Neuronal stem cell (in vitro differentiated cells): Measurements from ENCODE around the gene CACTIN.

ENCODE experiments used
- DNase-seq: peaks from one replicate; pipeline ENCODE4 v3.0.0-alpha.2; 2013; ENCODE audit warnings: low spot score
- H2AFZ ChIP-seq: one replicate; pipeline ENCODE4 v1.6.1; 2013; ENCODE audit warnings: mild to moderate bottlenecking, low read length, inconsistent platforms
- H2AK5ac ChIP-seq: 2 replicates; pipeline ENCODE4 v1.6.1; 2013; ENCODE audit warnings: low read depth, mild to moderate bottlenecking, inconsistent platforms, low read length, moderate library complexity, mixed read lengths
- H2BK120ac ChIP-seq: 2 replicates; pipeline ENCODE4 v1.6.1; 2013; ENCODE audit warnings: low read depth, mild to moderate bottlenecking, inconsistent platforms, low read length, moderate library complexity, mixed read lengths
- H2BK12ac ChIP-seq: one replicate; pipeline ENCODE4 v1.6.1; 2013; ENCODE audit warnings: low read length, inconsistent platforms
- H2BK15ac ChIP-seq: 2 replicates; pipeline ENCODE4 v1.6.1; 2013; ENCODE audit warnings: mild to moderate bottlenecking, low read length, inconsistent platforms, mixed read lengths
- H2BK5ac ChIP-seq: one replicate; pipeline ENCODE4 v1.6.1; 2013; ENCODE audit warnings: inconsistent platforms, mild to moderate bottlenecking, low read length, moderate library complexity
- H3K14ac ChIP-seq: one replicate; pipeline ENCODE4 v1.6.1; 2013; ENCODE audit warnings: low read length, inconsistent platforms
- H3K18ac ChIP-seq: 2 replicates; pipeline ENCODE4 v1.6.1; 2013; ENCODE audit warnings: low read length, inconsistent platforms
- H3K23ac ChIP-seq: 2 replicates; pipeline ENCODE4 v1.6.1; 2013; ENCODE audit warnings: low read depth, mild to moderate bottlenecking, mixed read lengths, low read length, inconsistent platforms; ENCODE audit not compliant: poor library complexity
- H3K27ac ChIP-seq: replicated peaks from 3 replicates; pipeline ENCODE4 v1.5.1; 2013; ENCODE audit warnings: low read length, inconsistent platforms
- H3K27me3 ChIP-seq, 3 experiments: 2 replicates each; pipeline ENCODE4 v1.6.1; 2013; ENCODE audit warnings: low read length in 3 of 3, mild to moderate bottlenecking in 2 of 3, inconsistent platforms in 1 of 3, low read depth in 1 of 3, mixed read lengths in 1 of 3, moderate library complexity in 1 of 3; ENCODE audit not compliant: control insufficient read depth in 3 of 3, insufficient read depth in 3 of 3
- H3K36me3 ChIP-seq, 2 donors: replicated peaks in 1 of 2; 2 replicates each; pipeline ENCODE4 v1.6.1; 2013; ENCODE audit warnings: low read length in 2 of 2; ENCODE audit not compliant: control insufficient read depth in 2 of 2, insufficient read depth in 2 of 2
- H3K4ac ChIP-seq: 2 replicates; pipeline ENCODE4 v1.6.1; 2013; ENCODE audit warnings: inconsistent platforms, mild to moderate bottlenecking, low read length, moderate library complexity
- H3K4me1 ChIP-seq, 2 donors: 1 replicate in 1 of 2; 2 replicates in 1 of 2; pipeline ENCODE4 v1.6.1; 2013; ENCODE audit warnings: low read length in 2 of 2, low read depth in 1 of 2; ENCODE audit not compliant: control insufficient read depth in 2 of 2, insufficient read depth in 1 of 2
- H3K4me2 ChIP-seq: one replicate; pipeline ENCODE4 v1.6.1; 2013; ENCODE audit warnings: mild to moderate bottlenecking, low read length, inconsistent platforms; ENCODE audit not compliant: insufficient read depth, poor library complexity, severe bottlenecking
- H3K4me3 ChIP-seq, 2 donors: 2 replicates each; pipeline ENCODE4 v1.5.1; 2013; ENCODE audit warnings: low read length in 2 of 2, mild to moderate bottlenecking in 2 of 2, inconsistent platforms in 1 of 2, moderate library complexity in 1 of 2
- H3K79me1 ChIP-seq: one replicate; pipeline ENCODE4 v1.6.1; 2013; ENCODE audit warnings: low read depth, mild to moderate bottlenecking, inconsistent platforms, low read length, moderate library complexity
- H3K9ac ChIP-seq: one replicate; pipeline ENCODE4 v1.6.1; 2013; ENCODE audit warnings: mild to moderate bottlenecking, low read depth, low read length, inconsistent platforms; ENCODE audit not compliant: poor library complexity
- H3K9me3 ChIP-seq, 2 donors: replicated peaks in 1 of 2; 2 replicates each; pipeline versions ENCODE3 to v1.6.1; 2013; ENCODE audit warnings: low read length in 2 of 2, mild to moderate bottlenecking in 2 of 2, inconsistent platforms in 1 of 2, low read depth in 1 of 2, mixed read lengths in 1 of 2, moderate library complexity in 1 of 2; ENCODE audit not compliant: control insufficient read depth in 2 of 2, insufficient read depth in 1 of 2
- H4K8ac ChIP-seq: one replicate; pipeline ENCODE4 v1.6.1; 2013; ENCODE audit warnings: low read depth, mild to moderate bottlenecking, inconsistent platforms, low read length, moderate library complexity
- H4K91ac ChIP-seq: one replicate; pipeline ENCODE4 v1.6.1; 2013; ENCODE audit warnings: low read length, low read depth, mild to moderate bottlenecking, inconsistent platforms; ENCODE audit not compliant: poor library complexity
- WGBS, 2 donors: extraction: QIAGEN DNeasy Blood & Tissue Kit; methylation state at CpG; one replicate each; pipeline ENCODE4 v1.1.7; 2013; ENCODE audit warnings: missing lambda C conversion rate in 2 of 2, mixed read lengths in 1 of 2; ENCODE audit not compliant: insufficient read length in 2 of 2, insufficient replicate concordance in 1 of 2; ENCODE audit errors: extremely low coverage in 2 of 2; 5-methylcytosine and 5-hydroxymethylcytosine counted together

The CACTIN gene

DNA sequence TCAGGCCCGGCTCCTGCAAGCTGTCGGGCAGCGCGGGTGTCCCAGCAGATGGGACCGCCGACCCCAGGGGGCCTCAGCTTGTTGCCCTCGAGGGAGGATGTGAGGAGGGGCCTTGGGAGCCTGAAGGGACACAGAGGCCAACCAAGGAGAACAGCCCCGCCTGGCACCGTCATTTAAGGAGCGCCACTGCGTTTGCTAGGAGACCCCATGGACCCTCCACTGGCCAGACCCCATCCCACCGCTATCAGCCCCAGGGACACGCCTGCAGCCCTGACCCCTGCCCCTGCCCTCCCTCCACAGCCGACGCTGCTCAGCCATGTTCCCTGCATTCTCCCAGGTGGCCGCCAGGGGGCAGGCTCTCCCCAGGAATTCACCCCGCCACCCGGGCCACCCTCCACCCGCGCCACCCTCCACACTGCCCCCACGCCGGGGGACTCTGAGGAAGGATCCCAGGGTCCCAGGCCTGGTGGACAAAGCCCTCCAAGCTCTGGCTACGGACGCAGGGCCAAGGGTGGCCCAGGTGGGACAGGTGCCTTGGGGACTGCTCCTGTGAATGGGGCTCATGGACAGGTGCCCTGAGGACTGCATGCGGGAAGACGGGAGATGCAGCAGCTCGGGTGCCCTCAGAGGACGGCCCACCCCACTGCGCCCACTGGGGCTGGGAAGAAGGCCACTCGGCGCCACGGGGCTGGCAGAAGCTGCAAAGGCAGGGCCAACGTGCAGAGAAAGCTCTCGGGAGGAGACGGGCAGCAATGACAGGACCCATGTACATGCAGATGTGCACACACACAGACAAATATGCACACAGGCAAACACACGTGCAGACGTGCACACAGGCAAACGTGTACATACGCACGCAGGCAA is 39.3 kb upstream of the CACTIN start:
- peaks cover 26% of the 10 kb centered on the region for H3K79me1 ChIP-seq
- H2AFZ ChIP-seq = no peak overlapping the region
- peak overlapping the region in 1 of 2 donors; percentile 41 for H3K4me3 ChIP-seq
- no peak overlapping the region for H3K4me2 ChIP-seq
- peak overlapping the region; percentile 77 for H3K9ac ChIP-seq
- WGBS, 2 donors = no CpG with 5 or more reads among the region's 40 CpGs
- DNase-seq = peak; percentile 53
- no peaks in the 10 kb centered on the region for H3K27me3 ChIP-seq
- peak overlapping the region; percentile 93 for H4K8ac ChIP-seq
- H3K36me3 ChIP-seq = peaks cover 39% of the 10 kb centered on the region in 2 donors
- H3K4ac ChIP-seq = peak overlapping the region; percentile 58
- H3K27ac ChIP-seq = no peak overlapping the region
- peak overlapping the region; percentile 29 for H2BK5ac ChIP-seq
- peaks cover 0 to 4% of the 10 kb centered on the region in 2 donors for H3K9me3 ChIP-seq
- no peak overlapping the region for H2BK15ac ChIP-seq
- peaks cover 23 to 26% of the 10 kb centered on the region in 2 donors for H3K4me1 ChIP-seq
- H3K18ac ChIP-seq = peak overlapping the region; percentile 86
- peak overlapping the region; percentile 82 for H3K14ac ChIP-seq
- no peak overlapping the region for H2BK120ac ChIP-seq
- peak overlapping the region; percentile 72 for H2AK5ac ChIP-seq
- H2BK12ac ChIP-seq = peak overlapping the region; percentile 99
- peak overlapping the region; percentile 72 for H4K91ac ChIP-seq
- H3K23ac ChIP-seq = peak overlapping the region; percentile 95

DNA sequence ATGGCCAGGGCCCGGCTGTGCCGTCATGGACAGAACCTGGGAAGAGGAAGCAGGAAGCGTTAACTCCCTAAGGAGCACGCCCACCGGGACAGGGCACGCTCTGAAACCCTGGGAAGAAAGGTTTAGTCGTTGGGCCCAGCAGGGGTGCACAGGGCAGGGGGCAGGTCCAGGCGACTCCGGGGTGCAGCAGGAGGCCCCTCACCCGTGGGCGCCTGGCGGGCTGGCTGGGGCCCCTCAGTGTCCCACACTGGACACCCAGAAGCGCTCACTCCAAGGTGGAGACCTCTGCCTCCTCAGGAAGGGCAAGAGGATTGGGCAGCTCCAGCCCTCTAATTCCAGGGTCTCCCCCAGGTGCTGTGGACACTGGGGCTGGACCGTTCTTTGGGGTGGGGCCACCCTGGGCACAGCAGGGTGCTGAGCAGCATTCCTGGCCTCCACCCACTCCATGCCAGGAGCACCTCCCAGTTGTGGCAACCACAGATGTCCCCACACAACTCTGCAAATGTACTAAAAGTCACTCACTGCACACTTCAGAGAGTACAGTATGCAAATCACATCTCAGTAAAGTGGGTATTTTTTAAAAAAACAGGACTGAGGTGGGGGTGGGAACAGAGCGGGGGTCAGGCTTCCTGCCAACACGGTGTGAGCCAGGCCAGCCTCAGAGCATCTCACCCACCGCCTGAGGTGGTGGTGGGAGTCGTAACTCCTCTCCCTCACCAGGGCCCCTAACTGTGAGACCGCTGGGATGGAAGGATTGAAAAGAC is 38.5 kb upstream of the CACTIN start:
- no peak for DNase-seq
- Histone ChIP-seq H2BK5ac (peak overlapping the region; percentile 29), H2AFZ (no peak overlapping the region), H3K18ac (peak overlapping the region; percentile 11), H3K27ac (no peak overlapping the region), H2BK15ac (no peak overlapping the region), H3K4me3 (no peak overlapping the region), H3K9me3 (peaks cover 0 to 4% of the 10 kb centered on the region in 2 donors), H3K9ac (no peak overlapping the region), H3K36me3 (peaks cover 45% of the 10 kb centered on the region in 2 donors), H3K23ac (peak overlapping the region; percentile 4), H3K14ac (no peak overlapping the region), H4K8ac (peak overlapping the region; percentile 9), H3K4me1 (peaks cover 16 to 19% of the 10 kb centered on the region in 2 donors), H2AK5ac (peak overlapping the region; percentile 29), H3K4ac (no peak overlapping the region), H3K79me1 (peaks cover 25% of the 10 kb centered on the region), H3K4me2 (no peak overlapping the region), H4K91ac (no peak overlapping the region), H3K27me3 (no peaks in the 10 kb centered on the region), H2BK12ac (no peak overlapping the region), H2BK120ac (no peak overlapping the region)
- WGBS, 2 donors = no CpG with 5 or more reads among the region's 19 CpGs

DNA sequence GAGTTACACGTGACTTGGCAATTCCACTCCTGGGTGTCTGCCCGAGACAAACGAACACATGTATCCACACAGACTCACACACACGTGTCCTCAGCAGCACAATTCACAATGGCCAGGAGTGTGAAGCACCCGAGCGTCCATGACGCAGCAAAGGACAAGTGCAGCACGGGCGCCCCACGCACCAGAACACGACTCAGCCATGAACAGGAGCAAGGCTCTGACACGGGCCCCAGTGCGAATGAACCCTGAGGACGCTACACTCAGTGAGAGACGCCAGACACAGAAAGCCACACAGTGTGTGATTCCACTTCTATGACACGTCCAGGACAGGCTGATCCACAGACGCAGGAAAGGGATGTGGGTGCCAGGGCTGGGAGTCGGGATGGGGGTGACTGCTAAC is 37.2 kb upstream of the CACTIN start:
- DNase-seq = no peak

More for the DNA sequence above, 37.2 kb upstream of the CACTIN start:
- H2AK5ac ChIP-seq = no peak overlapping the region
- peaks cover 0 to 4% of the 10 kb centered on the region in 2 donors for H3K9me3 ChIP-seq
- H3K36me3 ChIP-seq = peaks cover 46 to 56% of the 10 kb centered on the region in 2 donors
- no peak overlapping the region for H3K14ac ChIP-seq
- no peak overlapping the region for H2AFZ ChIP-seq
- H3K18ac ChIP-seq = no peak overlapping the region
- no peak overlapping the region for H2BK5ac ChIP-seq
- H4K8ac ChIP-seq = no peak overlapping the region
- no peak overlapping the region for H2BK12ac ChIP-seq
- H3K4me3 ChIP-seq = no peak overlapping the region
- H2BK15ac ChIP-seq = no peak overlapping the region
- H3K4me1 ChIP-seq = peaks cover 7 to 9% of the 10 kb centered on the region in 2 donors
- H3K9ac ChIP-seq = no peak overlapping the region
- no peak overlapping the region for H3K4ac ChIP-seq
- no peak overlapping the region for H4K91ac ChIP-seq
- no peaks in the 10 kb centered on the region for H3K27me3 ChIP-seq
- no peak overlapping the region for H3K27ac ChIP-seq
- H3K4me2 ChIP-seq = no peak overlapping the region
- H2BK120ac ChIP-seq = no peak overlapping the region
- H3K23ac ChIP-seq = peak overlapping the region; percentile 3
- peaks cover 17% of the 10 kb centered on the region for H3K79me1 ChIP-seq
- no CpG with 5 or more reads among the region's 18 CpGs for WGBS, 2 donors
